ENCODE data around the gene RAPGEF5. TPM values are rescaled to one million over a fixed set of nuclear protein-coding genes. Genes with fewer than 3 reads are reported as not detected.

The RAPGEF5 gene
- polyA plus RNA-seq, 2 donors: 6.6 to 6.7 TPM

DNA sequence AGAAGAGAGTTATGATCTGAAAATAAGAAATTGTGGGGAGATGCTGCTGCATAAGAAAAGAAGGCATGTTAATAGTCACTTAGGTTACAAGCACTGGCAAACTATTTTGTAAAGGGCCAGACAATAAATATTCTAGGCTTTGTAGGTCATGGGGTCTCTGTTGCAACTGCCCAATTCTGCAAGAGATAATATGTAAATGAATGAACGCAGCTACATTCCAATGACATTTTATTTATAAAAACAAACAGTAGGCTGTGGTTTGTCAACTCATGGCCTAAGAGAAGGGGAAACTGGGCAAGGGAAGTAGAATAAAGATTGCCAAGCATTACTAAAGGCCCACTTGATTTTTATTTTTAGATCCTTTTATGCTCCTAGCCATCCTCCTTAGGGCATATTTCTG lies 133.1 kb downstream of the RAPGEF5 start:
- Histone ChIP-seq H3K27ac (ENCODE audit: low read depth in 2 of 2, low read length in 1 of 2) (no peak overlapping the region), H3K36me3 (ENCODE audit: control insufficient read depth in 2 of 2, insufficient read depth in 2 of 2, low read length in 1 of 2) (no peaks in the 10 kb centered on the region), H3K27me3 (ENCODE audit: control insufficient read depth in 1 of 2, insufficient read depth in 2 of 2, low read length in 2 of 2) (no peaks in the 10 kb centered on the region), H3K9me3 (ENCODE audit: control insufficient read depth in 2 of 2, insufficient read depth in 1 of 2, low read depth in 1 of 2, low read length in 1 of 2) (no peaks in the 10 kb centered on the region), H3K4me1 (ENCODE audit: control insufficient read depth in 2 of 2, insufficient read depth in 2 of 2, low read length in 1 of 2) (no peaks in the 10 kb centered on the region), H3K4me3 (ENCODE audit: low read depth in 1 of 2, low read length in 2 of 2) (no peak overlapping the region)
- WGBS, 2 donors: 59 to 61% methylated on average over 1 of the region's 1 CpG

DNA sequence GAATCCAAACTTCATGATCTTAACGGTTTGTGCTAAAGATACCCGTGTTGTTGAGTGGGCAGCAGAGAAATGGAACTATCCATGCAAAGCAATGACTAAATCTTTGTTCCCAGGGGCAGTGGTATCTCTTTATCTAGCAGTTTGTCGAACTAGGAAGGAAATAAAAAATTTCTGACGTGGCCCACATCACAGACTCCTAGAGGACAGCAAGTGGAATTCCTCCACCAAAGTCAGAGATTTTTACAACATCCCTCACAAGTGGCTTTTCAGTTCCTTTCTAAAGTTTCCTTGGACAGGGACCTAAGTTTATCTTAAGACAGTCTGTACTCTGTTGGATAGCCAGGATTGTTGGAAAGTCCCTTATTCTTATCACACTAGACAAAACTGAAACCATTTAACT lies 136.0 kb downstream of the RAPGEF5 start:
- Histone ChIP-seq H3K4me1 (ENCODE audit: control insufficient read depth in 2 of 2, insufficient read depth in 2 of 2, low read length in 1 of 2) (no peaks in the 10 kb centered on the region), H3K4me3 (ENCODE audit: low read depth in 1 of 2, low read length in 2 of 2) (no peak overlapping the region), H3K27me3 (ENCODE audit: control insufficient read depth in 1 of 2, insufficient read depth in 2 of 2, low read length in 2 of 2) (no peaks in the 10 kb centered on the region), H3K36me3 (ENCODE audit: control insufficient read depth in 2 of 2, insufficient read depth in 2 of 2, low read length in 1 of 2) (no peaks in the 10 kb centered on the region), H3K9me3 (ENCODE audit: control insufficient read depth in 2 of 2, insufficient read depth in 1 of 2, low read depth in 1 of 2, low read length in 1 of 2) (no peaks in the 10 kb centered on the region), H3K27ac (ENCODE audit: low read depth in 2 of 2, low read length in 1 of 2) (no peak overlapping the region)
- WGBS, 2 donors: 49 to 56% methylated on average over 4 of the region's 4 CpGs

DNA sequence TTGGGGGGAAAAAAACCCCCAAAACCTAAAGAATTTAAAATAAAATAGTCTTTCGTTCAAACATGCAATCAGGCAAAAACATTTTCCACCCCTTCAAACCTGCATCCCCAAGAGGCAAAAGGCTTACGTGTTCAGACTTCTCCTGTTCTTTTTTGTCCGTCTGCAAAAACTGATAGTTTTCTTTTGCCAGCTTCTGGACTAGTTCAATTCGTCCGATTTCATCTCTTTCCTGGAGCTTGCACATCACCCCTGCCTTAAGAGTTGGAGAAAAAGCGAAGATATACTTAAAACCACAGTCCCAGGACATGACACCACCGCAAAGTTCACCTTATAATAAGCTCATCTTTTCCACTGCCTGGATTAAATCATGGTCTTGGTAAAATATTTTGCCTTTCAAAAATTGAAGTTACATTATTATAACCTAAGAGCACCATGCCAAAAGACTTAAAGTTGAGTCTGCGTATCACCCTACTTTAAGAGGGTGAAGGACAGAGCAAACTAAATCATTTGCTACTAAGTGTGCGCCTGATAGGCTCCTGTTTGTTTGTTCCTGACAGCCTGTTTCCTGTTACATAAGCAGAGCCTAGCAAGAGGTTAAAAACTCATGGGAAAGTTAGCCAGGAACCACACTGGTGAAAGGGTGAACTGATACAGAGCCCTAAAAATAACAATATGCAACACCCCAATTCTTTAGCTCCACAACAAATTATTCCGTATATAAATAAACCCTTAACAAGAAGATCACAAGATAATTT lies 137.0 kb downstream of the RAPGEF5 start:
- Histone ChIP-seq H3K36me3 (ENCODE audit: control insufficient read depth in 2 of 2, insufficient read depth in 2 of 2, low read length in 1 of 2) (no peaks in the 10 kb centered on the region), H3K9me3 (ENCODE audit: control insufficient read depth in 2 of 2, insufficient read depth in 1 of 2, low read depth in 1 of 2, low read length in 1 of 2) (no peaks in the 10 kb centered on the region), H3K4me1 (ENCODE audit: control insufficient read depth in 2 of 2, insufficient read depth in 2 of 2, low read length in 1 of 2) (no peaks in the 10 kb centered on the region), H3K27ac (ENCODE audit: low read depth in 2 of 2, low read length in 1 of 2) (peak overlapping the region in 1 of 2 donors; percentile 23), H3K4me3 (ENCODE audit: low read depth in 1 of 2, low read length in 2 of 2) (no peak overlapping the region), H3K27me3 (ENCODE audit: control insufficient read depth in 1 of 2, insufficient read depth in 2 of 2, low read length in 2 of 2) (no peaks in the 10 kb centered on the region)
- WGBS, 2 donors: 32 to 54% methylated on average over 10 of the region's 10 CpGs

DNA sequence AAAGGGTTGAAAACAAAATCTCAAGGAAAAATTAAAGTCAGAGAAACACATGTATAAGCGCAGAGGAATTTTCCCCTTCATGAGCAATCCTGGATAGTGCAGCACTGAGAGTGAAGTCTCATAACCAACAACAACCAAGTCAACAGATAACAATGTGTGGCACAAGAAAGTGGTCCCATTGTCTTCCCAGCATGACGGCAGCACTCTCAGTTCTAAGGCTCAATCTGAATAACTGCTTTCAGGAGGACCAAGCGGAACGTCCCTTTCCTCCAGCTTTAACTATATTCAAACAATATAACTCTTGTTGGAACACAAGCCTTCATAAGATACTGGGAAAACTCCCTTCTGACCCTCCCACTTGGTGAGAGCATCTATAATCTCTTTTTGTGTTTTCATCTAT lies 137.9 kb downstream of the RAPGEF5 start:
- no peak overlapping the region for H3K27ac ChIP-seq (ENCODE audit: low read depth in 2 of 2, low read length in 1 of 2)
- no peaks in the 10 kb centered on the region for H3K9me3 ChIP-seq (ENCODE audit: control insufficient read depth in 2 of 2, insufficient read depth in 1 of 2, low read depth in 1 of 2, low read length in 1 of 2)
- WGBS, 2 donors: 52 to 73% methylated on average over 4 of the region's 4 CpGs
- no peaks in the 10 kb centered on the region for H3K27me3 ChIP-seq (ENCODE audit: control insufficient read depth in 1 of 2, insufficient read depth in 2 of 2, low read length in 2 of 2)
- H3K36me3 ChIP-seq (ENCODE audit: control insufficient read depth in 2 of 2, insufficient read depth in 2 of 2, low read length in 1 of 2): no peaks in the 10 kb centered on the region
- H3K4me3 ChIP-seq (ENCODE audit: low read depth in 1 of 2, low read length in 2 of 2): peak overlapping the region in 1 of 2 donors; percentile 13
- H3K4me1 ChIP-seq (ENCODE audit: control insufficient read depth in 2 of 2, insufficient read depth in 2 of 2, low read length in 1 of 2): peaks cover 0 to 1% of the 10 kb centered on the region in 2 donors

DNA sequence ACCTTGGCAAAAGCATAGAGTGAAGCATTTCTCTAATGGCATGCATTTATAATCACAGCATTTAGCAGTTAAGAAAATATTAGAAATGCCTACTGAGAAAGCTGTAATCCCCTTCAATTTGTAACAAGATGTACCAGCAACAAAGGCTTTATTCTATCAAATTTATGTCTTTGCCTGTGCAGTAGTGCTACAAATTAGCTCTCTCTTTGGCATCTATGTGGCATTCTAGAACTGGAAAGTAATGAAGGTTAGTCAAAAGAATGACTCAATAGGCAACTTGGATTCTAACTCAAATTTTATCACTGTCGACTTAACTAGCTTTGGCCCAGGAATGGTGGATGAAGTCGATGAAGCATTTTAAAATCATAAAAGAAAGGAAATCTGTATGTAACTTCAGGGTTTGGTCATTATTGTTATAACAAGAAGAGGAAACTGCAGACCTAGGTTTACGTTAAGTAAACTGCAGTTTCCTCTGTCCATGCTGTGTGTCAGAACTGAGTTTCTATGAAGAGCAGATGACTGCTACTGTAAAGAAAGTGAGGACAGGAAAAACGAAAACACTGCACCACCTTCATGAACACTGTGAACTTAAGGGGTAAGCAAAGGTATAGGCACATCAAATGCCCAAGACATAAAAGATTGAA lies 140.0 kb downstream of the RAPGEF5 start:
- H3K36me3 ChIP-seq (ENCODE audit: control insufficient read depth in 2 of 2, insufficient read depth in 2 of 2, low read length in 1 of 2): no peaks in the 10 kb centered on the region
- H3K4me1 ChIP-seq (ENCODE audit: control insufficient read depth in 2 of 2, insufficient read depth in 2 of 2, low read length in 1 of 2): peaks cover 0 to 3% of the 10 kb centered on the region in 2 donors
- H3K9me3 ChIP-seq (ENCODE audit: control insufficient read depth in 2 of 2, insufficient read depth in 1 of 2, low read depth in 1 of 2, low read length in 1 of 2): no peaks in the 10 kb centered on the region
- H3K27ac ChIP-seq (ENCODE audit: low read depth in 2 of 2, low read length in 1 of 2): no peak overlapping the region
- 33 to 44% methylated on average over 4 of the region's 4 CpGs for WGBS, 2 donors
- no peaks in the 10 kb centered on the region for H3K27me3 ChIP-seq (ENCODE audit: control insufficient read depth in 1 of 2, insufficient read depth in 2 of 2, low read length in 2 of 2)
- no peak overlapping the region for H3K4me3 ChIP-seq (ENCODE audit: low read depth in 1 of 2, low read length in 2 of 2)

DNA sequence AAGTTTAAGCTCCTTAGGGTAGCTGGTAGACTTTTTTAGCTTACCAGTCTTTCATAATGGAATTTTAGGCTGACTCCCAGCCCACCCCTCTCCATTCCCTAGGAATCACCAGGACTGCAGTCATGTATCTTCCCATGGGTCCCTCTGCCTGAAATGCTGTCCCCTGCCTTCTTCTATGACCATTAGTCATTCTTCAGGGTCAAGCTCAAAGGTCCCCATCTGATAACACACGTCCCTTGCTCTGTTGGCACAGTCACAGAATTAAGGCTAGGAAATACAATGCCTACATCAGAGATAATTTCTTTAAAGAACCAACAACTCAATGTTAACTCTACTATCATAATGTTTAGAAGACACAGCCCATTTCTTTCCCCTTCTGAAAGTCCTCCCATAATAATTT lies 140.6 kb downstream of the RAPGEF5 start:
- no peaks in the 10 kb centered on the region for H3K9me3 ChIP-seq (ENCODE audit: control insufficient read depth in 2 of 2, insufficient read depth in 1 of 2, low read depth in 1 of 2, low read length in 1 of 2)
- WGBS, 2 donors: 50 to 62% methylated on average over 1 of the region's 1 CpG
- peak overlapping the region in 1 of 2 donors; percentile 14 for H3K27ac ChIP-seq (ENCODE audit: low read depth in 2 of 2, low read length in 1 of 2)
- no peaks in the 10 kb centered on the region for H3K36me3 ChIP-seq (ENCODE audit: control insufficient read depth in 2 of 2, insufficient read depth in 2 of 2, low read length in 1 of 2)
- no peak overlapping the region for H3K4me3 ChIP-seq (ENCODE audit: low read depth in 1 of 2, low read length in 2 of 2)
- H3K27me3 ChIP-seq (ENCODE audit: control insufficient read depth in 1 of 2, insufficient read depth in 2 of 2, low read length in 2 of 2): no peaks in the 10 kb centered on the region
- peaks cover 0 to 3% of the 10 kb centered on the region in 2 donors for H3K4me1 ChIP-seq (ENCODE audit: control insufficient read depth in 2 of 2, insufficient read depth in 2 of 2, low read length in 1 of 2)

DNA sequence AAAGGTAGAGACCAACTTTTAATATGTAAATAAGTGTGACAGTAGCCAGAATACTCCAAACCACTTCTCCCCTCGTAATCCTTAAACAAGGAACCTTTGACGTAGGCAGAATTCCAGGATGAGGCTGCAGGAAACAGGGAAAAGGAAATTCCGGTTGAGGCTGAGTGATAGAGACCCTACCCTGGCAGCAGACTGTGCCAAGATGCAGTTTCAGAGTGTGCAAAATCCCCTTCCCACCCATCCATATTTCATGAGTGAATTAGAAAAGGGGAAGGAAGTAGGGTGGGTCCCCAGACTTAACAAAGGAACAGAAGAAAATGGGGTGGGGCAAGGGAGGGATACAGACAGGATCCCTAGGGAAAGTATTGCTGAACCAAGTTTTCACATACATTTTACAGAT lies 143.0 kb downstream of the RAPGEF5 start:
- 55 to 66% methylated on average over 3 of the region's 3 CpGs for WGBS, 2 donors
- Histone ChIP-seq H3K4me1 (ENCODE audit: control insufficient read depth in 2 of 2, insufficient read depth in 2 of 2, low read length in 1 of 2) (peaks cover 0 to 3% of the 10 kb centered on the region in 2 donors), H3K4me3 (ENCODE audit: low read depth in 1 of 2, low read length in 2 of 2) (no peak overlapping the region), H3K36me3 (ENCODE audit: control insufficient read depth in 2 of 2, insufficient read depth in 2 of 2, low read length in 1 of 2) (no peaks in the 10 kb centered on the region), H3K27me3 (ENCODE audit: control insufficient read depth in 1 of 2, insufficient read depth in 2 of 2, low read length in 2 of 2) (no peaks in the 10 kb centered on the region), H3K9me3 (ENCODE audit: control insufficient read depth in 2 of 2, insufficient read depth in 1 of 2, low read depth in 1 of 2, low read length in 1 of 2) (no peaks in the 10 kb centered on the region), H3K27ac (ENCODE audit: low read depth in 2 of 2, low read length in 1 of 2) (no peak overlapping the region)

DNA sequence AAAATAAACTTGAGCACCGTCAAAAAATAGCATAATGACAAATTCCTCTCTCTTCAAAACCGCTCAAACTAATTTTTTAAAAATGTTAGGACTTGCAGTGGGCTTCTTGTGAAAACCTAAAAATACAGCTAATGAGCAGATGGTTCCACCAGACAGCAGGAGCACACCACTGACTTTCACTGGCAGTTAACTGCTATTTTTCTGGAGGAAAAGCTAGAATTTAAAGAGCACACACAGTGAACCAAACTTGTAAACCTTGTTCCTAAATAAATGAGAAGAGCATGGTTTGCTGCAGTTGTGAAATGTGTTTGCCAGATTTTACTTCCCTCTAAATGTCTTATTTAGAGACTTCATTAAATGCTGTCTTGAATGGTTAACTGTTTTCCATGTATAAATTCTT lies 143.9 kb downstream of the RAPGEF5 start:
- peaks cover 0 to 3% of the 10 kb centered on the region in 2 donors for H3K4me1 ChIP-seq (ENCODE audit: control insufficient read depth in 2 of 2, insufficient read depth in 2 of 2, low read length in 1 of 2)
- no peaks in the 10 kb centered on the region for H3K36me3 ChIP-seq (ENCODE audit: control insufficient read depth in 2 of 2, insufficient read depth in 2 of 2, low read length in 1 of 2)
- H3K4me3 ChIP-seq (ENCODE audit: low read depth in 1 of 2, low read length in 2 of 2): no peak overlapping the region
- no peaks in the 10 kb centered on the region for H3K27me3 ChIP-seq (ENCODE audit: control insufficient read depth in 1 of 2, insufficient read depth in 2 of 2, low read length in 2 of 2)
- no peak overlapping the region for H3K27ac ChIP-seq (ENCODE audit: low read depth in 2 of 2, low read length in 1 of 2)
- WGBS, 2 donors: 62 to 65% methylated on average over 2 of the region's 2 CpGs
- no peaks in the 10 kb centered on the region for H3K9me3 ChIP-seq (ENCODE audit: control insufficient read depth in 2 of 2, insufficient read depth in 1 of 2, low read depth in 1 of 2, low read length in 1 of 2)

DNA sequence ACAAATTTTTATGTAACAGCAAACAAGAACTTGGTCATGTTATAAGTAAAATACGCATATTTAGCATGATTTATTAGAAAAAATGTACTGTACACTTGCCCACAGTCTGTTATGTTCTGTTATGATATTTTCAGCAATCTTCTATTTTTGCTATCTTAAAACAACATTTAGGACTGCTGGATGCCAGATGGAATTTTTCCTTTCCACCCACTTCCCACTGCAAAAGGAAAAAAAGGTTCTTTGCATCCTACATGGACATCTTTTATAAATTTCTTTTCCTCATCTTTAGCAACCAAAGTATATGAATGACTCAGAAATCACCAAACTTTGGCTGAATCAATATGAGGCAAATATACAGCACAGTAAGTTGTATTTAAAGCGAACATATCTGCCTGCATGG lies 146.0 kb downstream of the RAPGEF5 start:
- Histone ChIP-seq H3K36me3 (ENCODE audit: control insufficient read depth in 2 of 2, insufficient read depth in 2 of 2, low read length in 1 of 2) (no peaks in the 10 kb centered on the region), H3K4me1 (ENCODE audit: control insufficient read depth in 2 of 2, insufficient read depth in 2 of 2, low read length in 1 of 2) (peaks cover 0 to 3% of the 10 kb centered on the region in 2 donors), H3K4me3 (ENCODE audit: low read depth in 1 of 2, low read length in 2 of 2) (no peak overlapping the region), H3K9me3 (ENCODE audit: control insufficient read depth in 2 of 2, insufficient read depth in 1 of 2, low read depth in 1 of 2, low read length in 1 of 2) (no peaks in the 10 kb centered on the region), H3K27me3 (ENCODE audit: control insufficient read depth in 1 of 2, insufficient read depth in 2 of 2, low read length in 2 of 2) (no peaks in the 10 kb centered on the region), H3K27ac (ENCODE audit: low read depth in 2 of 2, low read length in 1 of 2) (no peak overlapping the region)
- WGBS, 2 donors: 60 to 68% methylated on average over 2 of the region's 2 CpGs

DNA sequence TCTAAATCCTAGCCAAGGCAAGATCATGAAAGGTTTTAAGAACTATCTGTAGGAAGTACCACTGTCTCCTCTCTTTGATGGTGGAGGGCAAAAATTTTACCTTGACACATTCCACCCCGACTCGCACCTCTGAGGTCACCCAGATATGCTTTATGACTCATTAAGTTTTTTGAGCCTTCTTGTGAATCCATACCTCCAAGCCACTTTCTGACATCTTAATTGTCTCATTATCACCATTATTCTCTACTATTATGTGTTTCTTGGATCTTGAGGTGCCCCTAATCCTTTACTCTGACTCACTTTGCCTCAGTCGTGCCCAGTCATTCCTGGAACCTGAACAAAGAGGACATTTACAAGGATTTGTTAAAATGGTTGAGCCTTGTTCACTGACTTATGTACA lies 146.6 kb downstream of the RAPGEF5 start:
- Histone ChIP-seq H3K27me3 (ENCODE audit: control insufficient read depth in 1 of 2, insufficient read depth in 2 of 2, low read length in 2 of 2) (no peaks in the 10 kb centered on the region), H3K27ac (ENCODE audit: low read depth in 2 of 2, low read length in 1 of 2) (peak overlapping the region in 1 of 2 donors; percentile 4), H3K4me3 (ENCODE audit: low read depth in 1 of 2, low read length in 2 of 2) (no peak overlapping the region), H3K4me1 (ENCODE audit: control insufficient read depth in 2 of 2, insufficient read depth in 2 of 2, low read length in 1 of 2) (peaks cover 0 to 3% of the 10 kb centered on the region in 2 donors), H3K36me3 (ENCODE audit: control insufficient read depth in 2 of 2, insufficient read depth in 2 of 2, low read length in 1 of 2) (no peaks in the 10 kb centered on the region), H3K9me3 (ENCODE audit: control insufficient read depth in 2 of 2, insufficient read depth in 1 of 2, low read depth in 1 of 2, low read length in 1 of 2) (no peaks in the 10 kb centered on the region)
- WGBS, 2 donors: 34 to 40% methylated on average over 3 of the region's 3 CpGs
